ENCODE data around the gene AP3S2. TPM values are rescaled to one million over a fixed set of nuclear protein-coding genes. Genes with fewer than 3 reads are reported as not detected.

Gene AP3S2
- total RNA-seq, 4 donors from 2014 or later = 18.2 to 49.0 (median 30.3) TPM

- intact Hi-C loops (cut with DNase I) = no loop called here
- no peaks in the 10 kb centered on the region for H3K9me3 ChIP-seq
- H3K27me3 ChIP-seq = peaks cover 0 to 31% (median 0%) of the 10 kb centered on the region in 4 donors
- peaks cover 0 to 19% (median 3%) of the 10 kb centered on the region in 3 donors for H3K4me1 ChIP-seq
- 33 to 43% methylated on average over 7 to 9 of the region's 11 CpGs for WGBS, 2 donors
- H3K36me3 ChIP-seq = no peaks in the 10 kb centered on the region
- DNase-seq = no peak
- no peak for TF ChIP-seq POLR2A (IDR thresholded peaks at IDR 0.05)
- no peak for TF ChIP-seq CTCF (IDR thresholded peaks at IDR 0.05)
- H3K27ac ChIP-seq = no peak overlapping the region
- H3K4me3 ChIP-seq = no peak overlapping the region
Measured at GRCh38 chr15:89822026-89822425, 71.8 kb downstream of the AP3S2 start.

GRCh38 chr15:89820666-89821611 is 72.9 kb downstream of the AP3S2 start:
- Histone ChIP-seq H3K9me3 (no peaks in the 10 kb centered on the region), H3K27me3 (peaks cover 0 to 42% (median 0%) of the 10 kb centered on the region in 4 donors), H3K27ac (no peak overlapping the region), H3K36me3 (no peaks in the 10 kb centered on the region), H3K4me1 (peaks cover 0 to 14% (median 3%) of the 10 kb centered on the region in 3 donors), H3K4me3 (no peak overlapping the region)
- WGBS, 2 donors = 47 to 50% methylated on average over 10 to 12 of the region's 12 CpGs
- DNase-seq = no peak
- no peak for TF ChIP-seq CTCF (IDR thresholded peaks at IDR 0.05)
- TF ChIP-seq POLR2A (IDR thresholded peaks at IDR 0.05) = no peak
- intact Hi-C loops (cut with DNase I) = no loop called here

GRCh38 chr15:89818287-89818686 is 75.5 kb downstream of the AP3S2 start:
- peaks cover 0 to 65% (median 11%) of the 10 kb centered on the region in 4 donors for H3K27me3 ChIP-seq
- TF ChIP-seq POLR2A (IDR thresholded peaks at IDR 0.05) = no peak
- no peak for TF ChIP-seq CTCF (IDR thresholded peaks at IDR 0.05)
- intact Hi-C loops (cut with DNase I) = no loop called here
- no peaks in the 10 kb centered on the region for H3K9me3 ChIP-seq
- H3K4me3 ChIP-seq = no peak overlapping the region
- 58 to 68% methylated on average over 10 of the region's 10 CpGs for WGBS, 2 donors
- DNase-seq = no peak
- peaks cover 10 to 27% (median 15%) of the 10 kb centered on the region in 3 donors for H3K4me1 ChIP-seq
- H3K27ac ChIP-seq = no peak overlapping the region
- no peaks in the 10 kb centered on the region for H3K36me3 ChIP-seq

- TF ChIP-seq POLR2A (IDR thresholded peaks at IDR 0.05) = no peak
- DNase-seq = no peak
- no peak overlapping the region for H3K27ac ChIP-seq
- H3K4me3 ChIP-seq = no peak overlapping the region
- H3K9me3 ChIP-seq = no peaks in the 10 kb centered on the region
- WGBS, 2 donors = 64 to 67% methylated on average over 10 of the region's 10 CpGs
- intact Hi-C loops (cut with DNase I) = no loop called here
- peaks cover 14 to 27% (median 15%) of the 10 kb centered on the region in 3 donors for H3K4me1 ChIP-seq
- peaks cover 0 to 66% (median 11%) of the 10 kb centered on the region in 4 donors for H3K27me3 ChIP-seq
- no peaks in the 10 kb centered on the region for H3K36me3 ChIP-seq
Measured at GRCh38 chr15:89817701-89818280, 76.0 kb downstream of the AP3S2 start.

- H3K36me3 ChIP-seq = no peaks in the 10 kb centered on the region
- peaks cover 19 to 44% (median 26%) of the 10 kb centered on the region in 3 donors for H3K4me1 ChIP-seq
- no peak overlapping the region for H3K4me3 ChIP-seq
- TF ChIP-seq CTCF (IDR thresholded peaks at IDR 0.05) (no peak), POLR2A (IDR thresholded peaks at IDR 0.05) (no peak)
- 93 to 97% methylated on average over 3 of the region's 3 CpGs for WGBS, 2 donors
- H3K27ac ChIP-seq = no peak overlapping the region
- H3K27me3 ChIP-seq = peaks cover 0 to 52% (median 11%) of the 10 kb centered on the region in 4 donors
- no peaks in the 10 kb centered on the region for H3K9me3 ChIP-seq
- intact Hi-C loops (cut with DNase I) = no loop called here
- DNase-seq = no peak
Measured at GRCh38 chr15:89815769-89816168, 78.0 kb downstream of the AP3S2 start.

All from esophagus squamous epithelium (tissue), 5 donors.